CD4-positive, alpha-beta T cell treated with Interleukin-15 for 4 hours (primary cell): ENCODE results near the gene ZNF550.
"Not testable (repeated sequence)": the region's sequence is repeated elsewhere in the genome, so short reads cannot be mapped to it uniquely, and the experiment has no call there.

Experiments
- DNase-seq: peaks from one replicate; pipeline ENCODE4 v3.0.0-alpha.2; 2020; ENCODE audit warnings: low spot score

The ZNF550 gene

DNA sequence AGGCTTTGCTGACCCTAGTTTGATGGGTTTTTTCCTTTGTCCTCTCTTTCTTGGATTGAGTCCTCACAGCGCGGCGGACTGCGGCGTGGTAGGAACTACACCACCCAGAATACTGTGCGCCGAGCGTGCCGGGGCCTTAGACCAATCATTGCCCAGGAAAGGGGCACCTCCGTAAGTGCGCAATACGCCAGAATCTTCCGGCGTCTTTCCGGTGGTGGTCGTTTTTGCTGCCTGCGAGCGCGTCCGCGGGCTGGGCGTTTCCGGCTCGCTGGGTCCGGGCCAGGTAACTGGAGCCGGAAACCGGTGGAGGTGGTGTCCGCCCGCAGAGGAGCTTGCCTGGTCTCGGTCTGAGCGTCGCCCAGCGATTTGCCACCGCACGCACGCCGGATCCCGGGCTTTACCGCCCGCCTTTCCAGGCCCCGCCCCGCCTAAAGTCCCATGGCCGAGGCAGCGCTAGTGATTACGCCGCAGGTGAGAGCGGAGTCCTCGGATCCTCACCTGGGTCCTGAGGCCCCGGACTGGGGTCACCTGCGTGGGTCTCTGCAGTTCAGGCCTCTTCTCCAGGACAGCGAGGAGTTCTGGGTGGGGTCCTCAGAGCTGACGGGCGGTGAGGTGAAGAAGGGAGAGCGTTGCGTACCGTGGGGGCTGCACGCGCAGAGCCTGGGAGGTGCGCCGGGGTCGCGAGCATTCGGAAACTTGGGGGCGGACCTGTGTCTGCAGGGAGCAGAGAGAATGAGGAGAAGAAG, 32.4 kb downstream of the ZNF550 start, which contains the start of gene ZNF549:
ZNF549 (plus strand) TSS at position 221 of the 746 bp plus-strand sequence; CDS start at position 439, 218 bp downstream.
- peak; percentile 87 for DNase-seq

DNA sequence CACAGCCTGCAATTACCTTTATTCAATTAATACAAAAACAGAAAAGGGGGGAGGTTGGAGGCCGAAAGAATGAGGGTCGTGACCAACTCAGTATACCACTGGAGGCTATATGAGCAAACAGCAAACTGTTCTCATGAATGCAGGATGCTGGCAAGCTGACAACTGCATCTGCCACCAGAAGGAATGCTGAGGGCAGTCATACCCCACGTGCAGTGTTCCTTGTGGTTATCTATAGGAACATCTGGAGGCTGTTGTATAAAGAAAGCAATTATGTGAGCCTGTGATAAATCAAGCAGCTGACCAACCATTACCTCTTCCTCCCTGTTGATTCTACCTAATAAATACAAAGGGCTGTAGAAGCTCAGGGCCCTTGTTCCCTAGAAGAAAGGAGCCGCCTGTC, 41.6 kb downstream of the ZNF550 start:
- not testable (repeated sequence) for DNase-seq

- no peak for DNase-seq
Measured at GRCh38 chr19:57515255-57515654, 44.4 kb downstream of the ZNF550 start.

DNA sequence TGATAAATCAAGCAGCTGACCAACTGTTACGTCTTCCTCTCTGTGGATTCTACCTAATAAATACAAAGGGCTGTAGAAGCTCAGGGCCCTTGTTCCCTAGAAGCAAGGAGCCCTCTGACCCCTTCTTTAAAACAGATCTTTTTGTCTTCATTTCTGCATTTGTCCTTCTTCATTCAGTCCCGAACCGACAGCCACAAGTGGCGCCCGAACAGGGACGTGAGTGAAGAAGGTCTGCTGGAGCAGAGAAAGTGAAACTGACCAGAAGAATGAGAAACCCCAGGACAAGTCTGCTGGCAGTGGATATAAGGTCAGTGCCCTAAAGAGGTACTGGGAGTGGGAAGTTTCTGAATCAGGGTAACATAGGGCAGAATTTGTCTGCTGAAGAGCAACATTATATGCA, 46.8 kb downstream of the ZNF550 start:
- no peak for DNase-seq

DNA sequence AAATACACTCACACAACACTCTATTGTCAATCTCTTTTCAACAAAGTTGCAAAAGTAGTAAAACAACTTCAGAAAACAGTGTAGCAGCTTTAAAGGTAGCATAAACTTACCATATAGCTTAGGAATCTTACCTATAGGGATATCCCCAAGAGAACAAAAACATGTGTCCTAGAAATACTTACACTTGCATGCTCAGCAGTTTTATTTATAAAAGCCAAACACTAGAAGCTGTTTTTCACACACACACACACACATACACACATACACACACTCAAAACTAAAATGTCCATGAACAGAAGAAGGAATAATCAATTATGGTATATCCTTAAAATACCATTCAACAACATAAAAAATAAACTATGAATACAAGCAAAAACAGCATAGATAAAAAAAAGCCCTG, 48.2 kb downstream of the ZNF550 start:
- no peak for DNase-seq

DNA sequence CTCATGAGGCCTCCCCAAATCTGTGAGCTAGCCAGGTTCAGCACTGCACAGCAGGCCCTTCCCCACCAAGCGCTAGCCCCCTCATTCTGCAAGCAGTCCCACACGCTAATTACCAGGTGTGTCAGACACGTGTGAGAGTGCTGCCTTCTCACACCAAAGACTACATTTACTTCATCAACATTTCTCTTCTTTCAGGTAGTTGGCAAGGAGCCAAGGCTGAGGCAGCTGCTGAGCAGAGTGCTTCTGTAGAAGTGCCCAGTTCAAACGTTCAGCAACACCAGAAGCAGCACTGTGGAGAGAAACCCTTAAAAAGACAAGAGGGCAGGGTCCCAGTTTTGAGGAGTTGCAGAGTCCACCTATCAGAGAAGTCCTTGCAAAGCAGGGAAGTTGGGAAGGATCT, 53.5 kb downstream of the ZNF550 start:
- DNase-seq, result no peak

DNA sequence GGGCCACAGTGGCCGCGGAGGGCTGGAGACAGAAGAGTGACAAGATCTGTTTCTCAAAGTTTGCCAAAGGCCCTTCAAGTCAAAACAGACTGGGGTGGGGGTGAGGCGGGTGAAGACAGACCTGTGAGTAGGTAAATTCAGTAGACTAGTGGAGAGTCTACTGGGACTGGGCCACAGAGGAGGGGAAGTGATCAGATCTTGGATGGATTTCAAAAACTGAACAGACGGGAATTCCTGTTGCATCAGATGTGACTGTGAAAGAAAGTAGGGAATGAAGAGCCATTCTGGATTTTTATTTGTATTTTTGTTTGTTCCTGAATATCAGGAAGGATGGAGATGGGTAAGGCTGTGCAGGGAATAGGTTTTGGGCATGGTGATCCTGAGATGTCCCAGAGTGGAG, 59.3 kb downstream of the ZNF550 start:
- not testable (repeated sequence) for DNase-seq

DNA sequence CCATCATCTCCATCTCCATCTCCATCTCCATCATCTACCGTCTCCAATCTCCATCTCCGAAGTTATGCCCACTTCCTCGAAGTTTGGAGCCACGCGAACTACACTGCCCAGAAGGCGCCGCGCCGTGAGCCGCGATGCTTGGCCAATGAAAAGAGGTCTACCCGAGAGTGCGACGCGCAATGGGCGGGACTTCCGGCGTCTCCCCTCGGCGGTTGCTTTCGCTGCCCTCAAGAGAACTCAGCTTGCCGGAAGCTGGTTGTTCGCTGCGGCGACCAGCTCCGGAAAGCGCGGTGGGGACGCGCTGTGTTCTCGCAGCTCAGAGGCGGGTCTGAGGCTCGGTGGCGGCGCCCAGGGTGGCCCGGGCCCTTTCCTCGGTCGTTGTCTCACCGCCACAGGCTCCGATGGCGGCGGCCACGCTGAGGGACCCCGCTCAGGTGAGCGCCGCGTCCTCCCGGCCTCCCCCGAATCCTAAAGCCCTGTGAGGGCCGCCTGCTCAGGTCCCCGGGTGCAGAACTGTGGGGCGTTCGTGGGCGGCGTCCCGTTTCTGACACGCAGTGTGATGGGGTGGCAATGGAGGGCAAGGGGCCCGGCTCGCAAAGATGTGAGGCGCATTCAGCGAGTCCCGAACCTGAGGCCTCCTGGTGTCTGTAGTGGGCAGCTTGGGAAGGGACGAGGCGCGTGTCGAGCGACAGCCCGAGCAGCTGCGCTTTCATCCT, 59.8 kb downstream of the ZNF550 start, which contains the start of gene ZNF773:
ZNF773 (plus strand) TSS at position 259 of the 716 bp plus-strand sequence; CDS start at position 402, 143 bp downstream.
- peak; percentile 95 for DNase-seq

GRCh38 chr19:57499332-57499679, 60.4 kb downstream of the ZNF550 start:
- DNase-seq, result not testable (repeated sequence)

GRCh38 chr19:57488299-57488644, 71.4 kb downstream of the ZNF550 start:
- DNase-seq, result not testable (repeated sequence)

GRCh38 chr19:57487477-57488298, 72.0 kb downstream of the ZNF550 start, which contains the start of gene ZNF419:
Gene ZNF419 (plus strand): TSS chr19:57487750. CDS start chr19:57487951, 201 bp downstream.
- DNase-seq, result peak; percentile 95
